HEK293T (cell line): Measurements from ENCODE around the gene CCDC57.

Source experiments
- CTCF ChIA-PET: fragments of 350-600 bp; formaldehyde crosslinking; extraction: SDS; loops from one replicate; lab custom pipeline; 2021; ENCODE audit warnings: antibody characterized with exemption, inconsistent platforms; lab: Yijun Ruan, JAX
- POLR2A ChIA-PET: fragments of 350-600 bp; formaldehyde crosslinking; extraction: SDS; loops from one replicate; lab custom pipeline; 2020; ENCODE audit warnings: antibody characterized with exemption, inconsistent platforms; lab: Yijun Ruan, JAX
- DNase-seq: peaks from one replicate; pipeline ENCODE4 v3.0.0; 2012; ENCODE audit warnings: mixed read lengths; ENCODE audit errors: extremely low spot score
- ARNT ChIP-seq: fragments of 450-650 bp; IDR thresholded peaks from 2 replicates; pipeline ENCODE4 v1.6.1; 2017; ENCODE audit warnings: mild to moderate bottlenecking
- BHLHE40 ChIP-seq: fragments of 450-650 bp; IDR thresholded peaks from 2 replicates; pipeline ENCODE4 v1.6.1; 2016; ENCODE audit warnings: mild to moderate bottlenecking, moderate library complexity, borderline replicate concordance
- CTBP1 ChIP-seq: fragments of 450-650 bp; IDR thresholded peaks from 2 replicates; pipeline ENCODE4 v1.6.1; 2016; ENCODE audit warnings: borderline replicate concordance
- ELF4 ChIP-seq: fragments of 450-650 bp; IDR thresholded peaks from 2 replicates; pipeline ENCODE4 v1.6.1; 2017; ENCODE audit warnings: antibody characterized with exemption
- FOXA1 ChIP-seq: fragments of 450-650 bp; IDR thresholded peaks from 2 replicates; pipeline ENCODE4 v1.6.1; 2016; ENCODE audit warnings: mild to moderate bottlenecking
- FOXK2 ChIP-seq: fragments of 450-650 bp; IDR thresholded peaks from 2 replicates; pipeline ENCODE4 v1.6.1; 2016; ENCODE audit warnings: mild to moderate bottlenecking
- FOXM1 ChIP-seq: fragments of 450-650 bp; IDR thresholded peaks from 2 replicates; pipeline ENCODE4 v1.6.1; 2017; ENCODE audit warnings: mild to moderate bottlenecking, borderline replicate concordance
- HDGF ChIP-seq: fragments of 450-650 bp; IDR thresholded peaks from 2 replicates; pipeline ENCODE4 v1.6.1; 2017; ENCODE audit warnings: antibody characterized with exemption, borderline replicate concordance
- L3MBTL2 ChIP-seq: fragments of 450-650 bp; conservative IDR thresholded peaks from 2 replicates; pipeline ENCODE4 v1.6.1; 2016; ENCODE audit warnings: mild to moderate bottlenecking
- LEF1 ChIP-seq: fragments of 450-650 bp; IDR thresholded peaks from 2 replicates; pipeline ENCODE4 v1.6.1; 2017; ENCODE audit warnings: mild to moderate bottlenecking, borderline replicate concordance
- NFRKB ChIP-seq: fragments of 450-650 bp; IDR thresholded peaks from 2 replicates; pipeline ENCODE4 v1.6.1; 2016; ENCODE audit warnings: mild to moderate bottlenecking, moderate library complexity
- PKNOX1 ChIP-seq: fragments of 450-650 bp; IDR thresholded peaks from 2 replicates; pipeline ENCODE4 v1.6.1; 2016
- SP1 ChIP-seq: fragments of 450-650 bp; IDR thresholded peaks from 2 replicates; pipeline ENCODE4 v1.6.1; 2017
- SUZ12 ChIP-seq: fragments of 450-650 bp; IDR thresholded peaks from 2 replicates; pipeline ENCODE4 v1.6.1; 2016; ENCODE audit warnings: mild to moderate bottlenecking
- TARDBP ChIP-seq: fragments of 450-650 bp; IDR thresholded peaks from 2 replicates; pipeline ENCODE4 v1.6.1; 2016
- ZNF384 ChIP-seq: fragments of 450-650 bp; IDR thresholded peaks from 2 replicates; pipeline ENCODE4 v1.6.1; 2016

The CCDC57 gene

GRCh38 chr17:82085031-82085861, 127.4 kb downstream of the CCDC57 start:
- no peak for DNase-seq
- TF ChIP-seq FOXK2 (no peak), CTBP1 (no peak), HDGF (no peak), PKNOX1 (no peak), FOXM1 (no peak), TARDBP (no peak), FOXA1 (no peak), SUZ12 (no peak), NFRKB (no peak), L3MBTL2 (no peak), SP1 (no peak), LEF1 (no peak), BHLHE40 (no peak), ELF4 (no peak), ARNT (no peak), ZNF384 (no peak)
- POLR2A ChIA-PET = interaction anchor here (1.1 to 5.2 kb wide), 2 partner anchors 11 to 13 kb away, joined by 3 to 19 read pairs; partner anchors contain the start of gene FASN
- CTCF ChIA-PET = no interaction called here

- TF ChIP-seq TARDBP = no peak
- TF ChIP-seq SUZ12 = no peak
- TF ChIP-seq FOXK2 = no peak
- no peak for TF ChIP-seq CTBP1
- no peak for TF ChIP-seq ARNT
- TF ChIP-seq BHLHE40 = no peak
- no peak for TF ChIP-seq HDGF
- no peak for TF ChIP-seq PKNOX1
- no peak for TF ChIP-seq FOXM1
- TF ChIP-seq L3MBTL2 = no peak
- no peak for TF ChIP-seq NFRKB
- no peak for TF ChIP-seq LEF1
- TF ChIP-seq ELF4 = no peak
- no peak for TF ChIP-seq SP1
- no peak for TF ChIP-seq ZNF384
- ChIA-PET POLR2A (interaction anchor here (1.1 kb wide), 1 partner anchor 11 kb away, joined by 3 read pairs; no protein-coding TSS in a partner anchor), CTCF (no interaction called here)
- DNase-seq = no peak
Observed at GRCh38 chr17:82084373-82085030, 128.1 kb downstream of the CCDC57 start.

GRCh38 chr17:82083533-82084359, 128.9 kb downstream of the CCDC57 start:
- no peak for DNase-seq
- ChIA-PET CTCF (no interaction called here), POLR2A (no interaction called here)
- no peak for TF ChIP-seq ARNT
- TF ChIP-seq TARDBP = no peak
- no peak for TF ChIP-seq NFRKB
- TF ChIP-seq FOXM1 = no peak
- TF ChIP-seq SP1 = no peak
- TF ChIP-seq LEF1 = no peak
- no peak for TF ChIP-seq SUZ12
- no peak for TF ChIP-seq PKNOX1

GRCh38 chr17:82083009-82083408, 129.6 kb downstream of the CCDC57 start:
- TF ChIP-seq SP1 (no peak), LEF1 (no peak), FOXM1 (no peak), TARDBP (no peak), BHLHE40 (no peak), ELF4 (no peak), L3MBTL2 (no peak), HDGF (no peak), CTBP1 (no peak), FOXK2 (no peak), ARNT (no peak), FOXA1 (no peak), SUZ12 (no peak)
- ChIA-PET CTCF (no interaction called here), POLR2A (no interaction called here)
- DNase-seq = no peak

- TF ChIP-seq TARDBP (no peak), ARNT (no peak), NFRKB (no peak), FOXA1 (no peak), FOXK2 (no peak), FOXM1 (no peak), L3MBTL2 (no peak), CTBP1 (no peak), SP1 (no peak), ZNF384 (no peak), ELF4 (no peak)
- no peak for DNase-seq
- CTCF ChIA-PET = no interaction called here
- POLR2A ChIA-PET = no interaction called here
Observed at GRCh38 chr17:82082456-82082855, 130.2 kb downstream of the CCDC57 start.
